Mammary epithelial cell (primary cell): ENCODE measurements around the gene FSTL1.

Experiments used
- EZH2 ChIP-seq: IDR thresholded peaks from 2 replicates; pipeline ENCODE4 v1.6.1; 2012; ENCODE audit warnings: low read length, inconsistent platforms, borderline replicate concordance
- TF ChIP-seq, protein P1 (sequence below), 2 donors: IDR thresholded peaks in 1 of 2; conservative IDR thresholded peaks in 1 of 2; 2 replicates each; pipeline ENCODE4 v1.5.1; 2011 to 2012; ENCODE audit warnings: inconsistent platforms in 2 of 2, low read length in 2 of 2, mild to moderate bottlenecking in 2 of 2, control low read depth in 1 of 2, low read depth in 1 of 2; ENCODE audit not compliant: insufficient read depth in 1 of 2; ENCODE audit errors: extremely low read depth in 1 of 2

DNA sequence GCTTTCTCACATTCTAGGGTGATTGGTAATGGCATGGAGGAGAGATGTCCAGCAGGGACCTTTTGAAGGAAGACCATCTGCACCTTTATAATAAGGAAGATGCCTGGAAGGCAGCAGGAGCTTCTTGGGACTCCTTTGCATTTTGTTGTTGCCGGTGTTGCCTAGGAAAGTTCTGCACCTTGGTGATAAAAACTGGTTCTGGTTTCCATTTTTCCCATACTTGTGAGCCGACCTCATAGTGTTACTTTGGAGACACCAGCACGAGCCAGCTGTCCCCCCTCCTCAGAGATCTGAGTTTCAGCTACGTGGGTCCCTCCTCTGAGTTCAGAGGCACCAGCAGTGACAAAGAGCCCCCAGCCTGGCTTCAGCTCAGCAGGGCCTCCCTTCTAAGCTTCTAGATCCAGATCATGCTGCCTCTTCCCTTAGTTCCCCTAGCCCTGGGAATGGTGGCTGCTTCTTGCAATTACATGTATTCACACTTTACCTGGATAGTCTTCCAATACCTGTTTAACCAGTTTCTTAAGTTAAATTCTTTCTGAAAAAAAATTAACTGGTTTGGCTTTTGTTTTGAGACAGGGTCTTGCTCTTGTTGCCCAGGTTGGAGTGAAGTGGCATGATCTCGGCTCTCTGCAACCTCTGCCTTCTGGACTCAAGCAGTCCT lies 18.0 kb upstream of the FSTL1 start:
- TF ChIP-seq, protein P1, sequence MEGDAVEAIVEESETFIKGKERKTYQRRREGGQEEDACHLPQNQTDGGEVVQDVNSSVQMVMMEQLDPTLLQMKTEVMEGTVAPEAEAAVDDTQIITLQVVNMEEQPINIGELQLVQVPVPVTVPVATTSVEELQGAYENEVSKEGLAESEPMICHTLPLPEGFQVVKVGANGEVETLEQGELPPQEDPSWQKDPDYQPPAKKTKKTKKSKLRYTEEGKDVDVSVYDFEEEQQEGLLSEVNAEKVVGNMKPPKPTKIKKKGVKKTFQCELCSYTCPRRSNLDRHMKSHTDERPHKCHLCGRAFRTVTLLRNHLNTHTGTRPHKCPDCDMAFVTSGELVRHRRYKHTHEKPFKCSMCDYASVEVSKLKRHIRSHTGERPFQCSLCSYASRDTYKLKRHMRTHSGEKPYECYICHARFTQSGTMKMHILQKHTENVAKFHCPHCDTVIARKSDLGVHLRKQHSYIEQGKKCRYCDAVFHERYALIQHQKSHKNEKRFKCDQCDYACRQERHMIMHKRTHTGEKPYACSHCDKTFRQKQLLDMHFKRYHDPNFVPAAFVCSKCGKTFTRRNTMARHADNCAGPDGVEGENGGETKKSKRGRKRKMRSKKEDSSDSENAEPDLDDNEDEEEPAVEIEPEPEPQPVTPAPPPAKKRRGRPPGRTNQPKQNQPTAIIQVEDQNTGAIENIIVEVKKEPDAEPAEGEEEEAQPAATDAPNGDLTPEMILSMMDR (conservative IDR thresholded peaks at IDR 0.05 in 1 of 2, IDR thresholded peaks at IDR 0.05 in 1 of 2; ENCODE audit: extremely low read depth in 1 of 2, insufficient read depth in 1 of 2, low read depth in 1 of 2, low read length in 2 of 2), result no peak
- TF ChIP-seq EZH2, result no peak
